ENCODE results near the gene HBA2.

GRCh38 chr16:144797-145252 is 27.9 kb upstream of the HBA2 start:
- no peak for TF ChIP-seq POLR2AphosphoS5 (IDR thresholded peaks at IDR 0.05; ENCODE audit: low read depth, low read length)
- no peak for TF ChIP-seq POLR2A (IDR thresholded peaks at IDR 0.05; ENCODE audit: low read depth, low read length)
- no peak for TF ChIP-seq TAF1 (IDR thresholded peaks at IDR 0.05; ENCODE audit: low read depth, low read length)
- TF ChIP-seq SPI1 (IDR thresholded peaks at IDR 0.05; ENCODE audit: low read depth, low read length) = no peak
